Neural progenitor cell (in vitro differentiated cells): Measurements from ENCODE around the gene NEU2. TPM values are rescaled to one million over a fixed set of nuclear protein-coding genes. Genes with fewer than 3 reads are reported as not detected.

Experiments used
- DNase-seq: peaks from one replicate; pipeline ENCODE4 v3.0.0-alpha.2; 2016; ENCODE audit warnings: low spot score
- H2AFZ ChIP-seq: fragments of 200-600 bp; sonication (generic); replicated peaks from 2 replicates; pipeline ENCODE4 v1.6.1; 2016; ENCODE audit warnings: antibody characterized with exemption
- H3F3A ChIP-seq: fragments of 200-600 bp; sonication (generic); 2 replicates; pipeline ENCODE4 v1.6.1; 2016; ENCODE audit warnings: antibody characterized with exemption, low read depth
- H3K27ac ChIP-seq: fragments of 200-600 bp; sonication (generic); 2 replicates; pipeline ENCODE4 v1.5.1; 2016; ENCODE audit warnings: mild to moderate bottlenecking
- H3K27me3 ChIP-seq: fragments of 200-600 bp; sonication (generic); 2 replicates; pipeline ENCODE4 v1.6.1; 2016; ENCODE audit warnings: mild to moderate bottlenecking, moderate library complexity
- H3K36me3 ChIP-seq: fragments of 200-600 bp; sonication (generic); 2 replicates; pipeline ENCODE4 v1.5.1; 2016
- H3K4me1 ChIP-seq: fragments of 200-600 bp; sonication (generic); 2 replicates; pipeline ENCODE4 v1.6.1; 2016; ENCODE audit warnings: mixed run types
- H3K4me2 ChIP-seq: fragments of 200-600 bp; sonication (generic); 2 replicates; pipeline ENCODE4 v1.6.1; 2016
- H3K4me3 ChIP-seq: fragments of 200-600 bp; sonication (generic); 2 replicates; pipeline ENCODE4 v1.5.1; 2016
- H3K79me2 ChIP-seq: fragments of 200-600 bp; sonication (generic); 2 replicates; pipeline ENCODE4 v1.6.1; 2016; ENCODE audit warnings: low read depth
- H3K9ac ChIP-seq: fragments of 200-600 bp; sonication (generic); 2 replicates; pipeline ENCODE4 v1.6.1; 2016
- H3K9me3 ChIP-seq: fragments of 200-600 bp; sonication (generic); 2 replicates; pipeline ENCODE4 v1.5.1; 2016; ENCODE audit warnings: low read depth
- H4K20me1 ChIP-seq: fragments of 200-600 bp; sonication (generic); 2 replicates; pipeline ENCODE4 v1.6.1; 2016; ENCODE audit warnings: low read depth
- H3K27ac Mint-ChIP-seq: 3 replicates; pipeline ENCODE4 v1.8.0; 2021; ENCODE audit warnings: mixed read lengths
- H3K27me3 Mint-ChIP-seq: 2 replicates; pipeline ENCODE4 v1.8.0; 2022; ENCODE audit warnings: low read depth, mild to moderate bottlenecking, inconsistent platforms, moderate library complexity, mixed read lengths; ENCODE audit not compliant: insufficient read depth
- H3K36me3 Mint-ChIP-seq: 3 replicates; pipeline ENCODE4 v1.8.0; 2021; ENCODE audit warnings: mixed read lengths
- H3K4me1 Mint-ChIP-seq: 3 replicates; pipeline ENCODE4 v1.8.0; 2021; ENCODE audit warnings: mixed read lengths
- H3K4me3 Mint-ChIP-seq: 3 replicates; pipeline ENCODE4 v1.8.0; 2021; ENCODE audit warnings: mild to moderate bottlenecking, moderate library complexity, mixed read lengths
- H3K9me3 Mint-ChIP-seq: 3 replicates; pipeline ENCODE4 v1.8.0; 2020; ENCODE audit warnings: mixed read lengths
- CTCF ChIP-seq: fragments of 200-600 bp; sonication (generic); IDR thresholded peaks from 2 replicates; pipeline ENCODE4 v1.5.1; 2017; ENCODE audit warnings: antibody characterized with exemption, mild to moderate bottlenecking
- EZH2 ChIP-seq: fragments of 200-600 bp; sonication (generic); IDR thresholded peaks from 2 replicates; pipeline ENCODE4 v1.6.1; 2017; ENCODE audit warnings: antibody characterized with exemption, mild to moderate bottlenecking, moderate library complexity
- EZH2phosphoT487 ChIP-seq: fragments of 200-600 bp; sonication (generic); IDR thresholded peaks from 2 replicates; pipeline ENCODE4 v1.6.1; 2017; ENCODE audit warnings: antibody characterized with exemption
- total RNA-seq: library from RNA; depleted of rRNA; stranded (reverse); fragments of >200 nt; gene quantifications from 2 replicates; pipeline ENCODE4 v1.2.3, GENCODE V29; 2015; ENCODE audit warnings: low replicate concordance

The NEU2 gene
- total RNA-seq, 1 donor from 2014 or later, result not detected

- H4K20me1 ChIP-seq, result no peaks in the 10 kb centered on the region
- no peak overlapping the region for H3K4me3 Mint-ChIP-seq
- no peaks in the 10 kb centered on the region for H3K36me3 Mint-ChIP-seq
- H3K36me3 ChIP-seq, result no peaks in the 10 kb centered on the region
- no peak for DNase-seq
- H3K27ac ChIP-seq, result no peak overlapping the region
- no peaks in the 10 kb centered on the region for H3K4me1 ChIP-seq
- H3K27me3 Mint-ChIP-seq, result peaks cover 4% of the 10 kb centered on the region
- no peak overlapping the region for H2AFZ ChIP-seq
- no peak for TF ChIP-seq CTCF
- no peak for TF ChIP-seq EZH2phosphoT487
- TF ChIP-seq EZH2, result no peak
- H3K4me2 ChIP-seq, result no peak overlapping the region
- no peaks in the 10 kb centered on the region for H3F3A ChIP-seq
- H3K27ac Mint-ChIP-seq, result no peak overlapping the region
- peaks cover 2% of the 10 kb centered on the region for H3K4me1 Mint-ChIP-seq
- no peaks in the 10 kb centered on the region for H3K79me2 ChIP-seq
- H3K9me3 Mint-ChIP-seq, result no peaks in the 10 kb centered on the region
- H3K9ac ChIP-seq, result no peak overlapping the region
- no peaks in the 10 kb centered on the region for H3K9me3 ChIP-seq
- no peaks in the 10 kb centered on the region for H3K27me3 ChIP-seq
- H3K4me3 ChIP-seq, result no peak overlapping the region
These were observed 8.6 kb upstream of the NEU2 start for GRCh38 chr2:233023761-233024410.

- no peaks in the 10 kb centered on the region for H3K36me3 ChIP-seq
- Mint-ChIP-seq H3K27ac (no peak overlapping the region), H3K9me3 (no peaks in the 10 kb centered on the region), H3K36me3 (no peaks in the 10 kb centered on the region), H3K27me3 (peaks cover under 1% of the 10 kb centered on the region), H3K4me1 (peaks cover 2% of the 10 kb centered on the region), H3K4me3 (no peak overlapping the region)
- no peak for DNase-seq
- no peak for TF ChIP-seq CTCF
- TF ChIP-seq EZH2phosphoT487, result no peak
- TF ChIP-seq EZH2, result no peak
- no peaks in the 10 kb centered on the region for H3K9me3 ChIP-seq
- no peaks in the 10 kb centered on the region for H3K4me1 ChIP-seq
- no peak overlapping the region for H2AFZ ChIP-seq
- H3K4me2 ChIP-seq, result no peak overlapping the region
- H3K9ac ChIP-seq, result no peak overlapping the region
- H4K20me1 ChIP-seq, result no peaks in the 10 kb centered on the region
- no peak overlapping the region for H3K27ac ChIP-seq
- no peaks in the 10 kb centered on the region for H3K27me3 ChIP-seq
- no peak overlapping the region for H3K4me3 ChIP-seq
- no peaks in the 10 kb centered on the region for H3F3A ChIP-seq
- no peaks in the 10 kb centered on the region for H3K79me2 ChIP-seq
These were observed 6.8 kb upstream of the NEU2 start for GRCh38 chr2:233025706-233026105.

GRCh38 chr2:233026198-233026813 lies 6.2 kb upstream of the NEU2 start:
- no peak overlapping the region for H3K9ac ChIP-seq
- Mint-ChIP-seq H3K27ac (no peak overlapping the region), H3K36me3 (no peaks in the 10 kb centered on the region), H3K9me3 (no peaks in the 10 kb centered on the region), H3K4me3 (no peak overlapping the region), H3K27me3 (no peaks in the 10 kb centered on the region), H3K4me1 (peaks cover 3% of the 10 kb centered on the region)
- H3K27ac ChIP-seq, result no peak overlapping the region
- DNase-seq, result no peak
- H3K36me3 ChIP-seq, result no peaks in the 10 kb centered on the region
- no peak overlapping the region for H3K4me3 ChIP-seq
- no peaks in the 10 kb centered on the region for H3K79me2 ChIP-seq
- H3K4me2 ChIP-seq, result no peak overlapping the region
- no peaks in the 10 kb centered on the region for H3F3A ChIP-seq
- H2AFZ ChIP-seq, result no peak overlapping the region
- TF ChIP-seq EZH2phosphoT487 (no peak), CTCF (no peak), EZH2 (no peak)
- H3K9me3 ChIP-seq, result no peaks in the 10 kb centered on the region
- H4K20me1 ChIP-seq, result no peaks in the 10 kb centered on the region
- H3K27me3 ChIP-seq, result no peaks in the 10 kb centered on the region
- H3K4me1 ChIP-seq, result no peaks in the 10 kb centered on the region
